ENCODE results near the gene RPS24. TPM values are rescaled to one million over a fixed set of nuclear protein-coding genes. Genes with fewer than 3 reads are reported as not detected.

RPS24 gene
- total and polyA plus RNA-seq, 2 of the 8 experiments (the other 6 are each of a cell fraction or from before 2014, with no cell fraction given) = 2,128 to 3,943 TPM

- H3K4me3 ChIP-seq (ENCODE audit: extremely low read depth in 1 of 4, insufficient read depth in 2 of 4, low read depth in 3 of 4, low read length in 4 of 4) = peak overlapping the region; percentile 15 to 95 (median 87); a peak in 5 of 8 replicates
- TF ChIP-seq TEAD4 (IDR thresholded peaks at IDR 0.05; ENCODE audit: low read depth, low read length) (no peak), JUND (IDR thresholded peaks at IDR 0.05; ENCODE audit: low read length) (no peak), EZH2 (IDR thresholded peaks at IDR 0.05; ENCODE audit: low read depth, low read length, severe bottlenecking) (no peak), RXRA (IDR thresholded peaks at IDR 0.05; ENCODE audit: insufficient read depth, low read depth, low read length) (no peak), BRCA1 (IDR thresholded peaks at IDR 0.05; ENCODE audit: low read depth, low read length) (no peak), CTBP2 (IDR thresholded peaks at IDR 0.05; ENCODE audit: borderline replicate concordance, insufficient read depth, insufficient read length, low read length) (no peak), SRF (IDR thresholded peaks at IDR 0.05; ENCODE audit: low read depth, low read length) (no peak), HDAC2 (IDR thresholded peaks at IDR 0.05; ENCODE audit: borderline replicate concordance in 1 of 2, low read depth in 2 of 2, low read length in 2 of 2) (no peak), POLR2AphosphoS5 (IDR thresholded peaks at IDR 0.05; ENCODE audit: low read depth, low read length) (no peak), ASH2L (IDR thresholded peaks at IDR 0.05; ENCODE audit: low read length) (no peak), SP4 (IDR thresholded peaks at IDR 0.05; ENCODE audit: low read length) (no peak), GABPA (IDR thresholded peaks at IDR 0.05; ENCODE audit: borderline replicate concordance, insufficient read depth, low read length) (no peak)
- TF ChIP-seq, protein P1, sequence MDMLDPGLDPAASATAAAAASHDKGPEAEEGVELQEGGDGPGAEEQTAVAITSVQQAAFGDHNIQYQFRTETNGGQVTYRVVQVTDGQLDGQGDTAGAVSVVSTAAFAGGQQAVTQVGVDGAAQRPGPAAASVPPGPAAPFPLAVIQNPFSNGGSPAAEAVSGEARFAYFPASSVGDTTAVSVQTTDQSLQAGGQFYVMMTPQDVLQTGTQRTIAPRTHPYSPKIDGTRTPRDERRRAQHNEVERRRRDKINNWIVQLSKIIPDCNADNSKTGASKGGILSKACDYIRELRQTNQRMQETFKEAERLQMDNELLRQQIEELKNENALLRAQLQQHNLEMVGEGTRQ (IDR thresholded peaks at IDR 0.05; ENCODE audit: low read length) = no peak
Measured at GRCh38 chr10:78035437-78035836, 1.8 kb downstream of the RPS24 start.

More at GRCh38 chr10:78035437-78035836, 1.8 kb downstream of the RPS24 start:
- FAIRE-seq (no peak), DNase-seq (ENCODE audit: low read depth in 1 of 2, low spot score in 2 of 2) (no peak)
- Histone ChIP-seq H2AFZ (ENCODE audit: low read length) (no peak overlapping the region), H3K23me2 (ENCODE audit: low read depth, low read length) (peaks cover 10% of the 10 kb centered on the region), H2BK12ac (ENCODE audit: low read depth, low read length) (no peak overlapping the region), H4K91ac (replicated peaks; ENCODE audit: insufficient read length, low read length) (no peak overlapping the region), H3K14ac (ENCODE audit: insufficient read length) (no peak overlapping the region), H3K4me1 (replicated peaks in 1 of 4; ENCODE audit: control insufficient read depth in 3 of 4, insufficient read depth in 4 of 4, low read length in 3 of 4) (peaks cover 13 to 35% (median 30%) of the 10 kb centered on the region in 4 experiments), H3K27me3 (replicated peaks in 1 of 4; ENCODE audit: control insufficient read depth in 3 of 4, extremely low read depth in 1 of 4, insufficient read depth in 3 of 4, low read length in 3 of 4) (no peaks in the 10 kb centered on the region; a peak in 2 of 7 replicates), H3K23ac (ENCODE audit: insufficient read length) (no peak overlapping the region), H3K36me3 (ENCODE audit: control insufficient read depth in 2 of 4, insufficient read depth in 4 of 4, low read length in 3 of 4) (peaks cover 27 to 62% (median 54%) of the 10 kb centered on the region in 4 experiments), H3K9ac (replicated peaks in 1 of 4; ENCODE audit: extremely low read depth in 1 of 4, low read depth in 3 of 4, low read length in 3 of 4) (peak overlapping the region in 3 of 4 experiments; percentile 40 to 90 (median 46); a peak in 4 of 7 replicates), H2BK120ac (replicated peaks; ENCODE audit: low read depth, low read length) (no peak overlapping the region), H3K4me2 (ENCODE audit: insufficient read depth in 1 of 2, low read depth in 2 of 2, low read length in 2 of 2) (peak overlapping the region; percentile 75 to 89), H2BK5ac (ENCODE audit: low read depth, low read length) (no peak overlapping the region), H3K18ac (ENCODE audit: extremely low read depth, low read length) (no peak overlapping the region), H2BK15ac (ENCODE audit: low read length) (no peak overlapping the region), H2AK5ac (ENCODE audit: low read depth, low read length) (no peak overlapping the region), H3K56ac (replicated peaks; ENCODE audit: insufficient read length, low read depth, low read length) (no peak overlapping the region), H3K27ac (ENCODE audit: low read depth, low read length) (no peak overlapping the region), H4K8ac (ENCODE audit: extremely low read depth, insufficient read depth, low read length) (no peak overlapping the region), H3K9me3 (ENCODE audit: insufficient read depth in 2 of 2, low read depth in 1 of 2, low read length in 1 of 2) (no peaks in the 10 kb centered on the region), H3K79me1 (ENCODE audit: low read depth, low read length) (peaks cover 4% of the 10 kb centered on the region; the same call in 1 of the 2 replicates), H3K79me2 (ENCODE audit: control insufficient read depth in 1 of 2, insufficient read depth in 2 of 2, low read length in 2 of 2) (peaks cover 20 to 68% of the 10 kb centered on the region in 2 experiments), H4K20me1 (replicated peaks in 1 of 2; ENCODE audit: control insufficient read depth in 1 of 2, insufficient read depth in 2 of 2, low read length in 2 of 2) (peaks cover 21 to 31% of the 10 kb centered on the region in 2 experiments), H4K5ac (ENCODE audit: insufficient read length, low read depth, low read length) (no peak overlapping the region), H2BK20ac (ENCODE audit: low read length) (no peak overlapping the region), H3K4ac (replicated peaks; ENCODE audit: insufficient read length, low read depth, low read length) (no peak overlapping the region)
- 85% methylated on average over 5 of the region's 5 CpGs; no CpG with 5 or more reads in 1 of the 2 experiments for WGBS, 2 experiments (ENCODE audit: extremely low coverage in 1 of 2, insufficient coverage in 1 of 2, insufficient read length in 1 of 2, insufficient replicate concordance in 2 of 2, low coverage in 1 of 2, low lambda C conversion rate in 2 of 2, missing lambda C conversion rate in 1 of 2)
- ChIA-PET CTCF (ENCODE audit: partially characterized antibody) (interaction anchor here (0.6 to 2.4 kb wide), 3 partner anchors 8 to 15 kb away, joined by 3 to 8 read pairs (median 7); no protein-coding TSS in a partner anchor), POLR2A (ENCODE audit: partially characterized antibody) (interaction anchor here (0.8 to 3.0 kb wide), 7 partner anchors 8 to 325 kb away, joined by 3 to 38 read pairs (median 3); no protein-coding TSS in a partner anchor)
